ENCODE results near the gene IQSEC1. TPM values are rescaled to one million over a fixed set of nuclear protein-coding genes. Genes with fewer than 3 reads are reported as not detected.

IQSEC1 gene
- total and polyA plus RNA-seq, 9 of the 15 experiments (the other 6 are each of a cell fraction or from before 2014, with no cell fraction given), result 0.56 to 39.0 (median 6.8) TPM

- no peak for TF ChIP-seq ARID3A (IDR thresholded peaks at IDR 0.05; ENCODE audit: borderline replicate concordance, low read depth, low read length)
- TF ChIP-seq NFIC (IDR thresholded peaks at IDR 0.05), result 0 out of 2 replicates have a peak, but pooled peaks have one; percentile 10
- no peak for TF ChIP-seq NR4A1 (CRISPR knock-in tag; IDR thresholded peaks at IDR 0.05)
- no peak for TF ChIP-seq NR4A1 (tag; IDR thresholded peaks at IDR 0.05)
- TF ChIP-seq ZNF146 (CRISPR knock-in tag; IDR thresholded peaks at IDR 0.05; ENCODE audit: unreplicated experiment), result no peak
- TF ChIP-seq ZNF324 (CRISPR knock-in tag; IDR thresholded peaks at IDR 0.05), result no peak
- no peak for TF ChIP-seq IRF9 (tag; IDR thresholded peaks at IDR 0.05)
- TF ChIP-seq XRCC3 (IDR thresholded peaks at IDR 0.05), result no peak
- no peak for TF ChIP-seq MLX (CRISPR knock-in tag; conservative IDR thresholded peaks at IDR 0.05)
- TF ChIP-seq ZHX1 (conservative IDR thresholded peaks at IDR 0.05; ENCODE audit: low read length), result no peak
- no peak for TF ChIP-seq POLR2H (tag; IDR thresholded peaks at IDR 0.05; ENCODE audit: low read depth)
- TF ChIP-seq CBX1 (IDR thresholded peaks at IDR 0.05; ENCODE audit: low read depth), result no peak
- no peak for TF ChIP-seq GABPB1 (CRISPR knock-in tag; IDR thresholded peaks at IDR 0.05)
- TF ChIP-seq KLF16 (IDR thresholded peaks at IDR 0.05), result peak; percentile 61; the same call in 1 of the 2 replicates
- no peak for TF ChIP-seq DDX20 (tag; IDR thresholded peaks at IDR 0.05; ENCODE audit: low read depth)
- TF ChIP-seq CEBPZ (IDR thresholded peaks at IDR 0.05; ENCODE audit: borderline replicate concordance, low read depth, low read length), result no peak
- TF ChIP-seq MYBL2 (IDR thresholded peaks at IDR 0.05; ENCODE audit: low read depth), result no peak
- no peak for TF ChIP-seq MYBL2 (CRISPR knock-in tag; IDR thresholded peaks at IDR 0.05; ENCODE audit: borderline replicate concordance)
Observed at GRCh38 chr3:12891985-12892839, 181.0 kb downstream of the IQSEC1 start (continued).
